Measurements from ENCODE around the gene CHRD.

DNA sequence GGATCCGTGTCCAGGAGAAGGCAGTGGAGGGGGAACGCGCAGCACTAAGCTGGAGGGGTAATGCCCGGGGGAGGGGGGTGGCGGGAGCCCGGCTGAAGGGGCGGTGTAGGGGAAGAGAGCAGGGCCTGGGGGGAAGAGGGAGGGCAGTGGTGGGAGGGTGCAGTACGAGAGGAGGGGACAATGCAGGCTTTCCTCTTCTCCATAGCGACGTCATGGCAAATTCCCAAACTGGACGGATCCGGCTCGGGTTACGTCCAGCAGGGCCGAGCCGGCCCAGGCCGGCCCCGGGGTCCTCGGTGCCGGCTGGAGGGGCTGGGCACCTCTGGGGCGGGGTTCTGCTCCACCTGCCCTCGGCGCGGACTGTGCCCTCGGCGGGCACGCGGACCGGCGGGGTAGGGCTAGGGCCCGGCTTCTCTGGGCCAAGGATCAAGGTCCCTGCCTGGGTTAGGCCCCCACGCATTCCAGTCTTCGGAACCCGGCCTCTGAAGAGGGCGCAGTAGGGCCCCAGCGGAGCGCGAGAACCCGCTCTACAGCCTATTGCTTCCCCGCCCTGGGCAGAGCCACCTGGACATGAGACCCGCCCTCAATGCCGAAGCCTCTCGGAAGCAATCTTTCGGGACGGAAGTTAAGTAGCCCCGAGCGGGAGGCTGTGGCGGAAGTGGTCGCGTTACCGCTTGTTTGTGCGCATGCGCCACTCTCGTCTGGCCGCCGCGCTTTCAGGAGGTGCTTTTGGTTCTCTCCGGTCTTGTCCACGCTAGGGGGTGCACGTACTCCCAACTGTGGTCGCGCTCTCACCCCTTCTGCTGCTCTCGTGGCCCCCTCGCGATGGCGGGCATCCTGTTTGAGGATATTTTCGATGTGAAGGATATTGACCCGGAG is 16.9 kb upstream of the CHRD start:
- TF ChIP-seq EZH2 (IDR thresholded peaks at IDR 0.05) (no peak), POLR2AphosphoS5 (IDR thresholded peaks at IDR 0.05; ENCODE audit: borderline replicate concordance, low read depth, low read length) (peak; percentile 96), FOXP2 (optimal IDR thresholded peaks at IDR 0.05; ENCODE audit: control extremely low read depth, extremely low read length, insufficient read depth) (peak; percentile 43)

Measured in SK-N-MC (cell line).